ENCODE results near the gene IMMP2L. TPM values are rescaled to one million over a fixed set of nuclear protein-coding genes. Genes with fewer than 3 reads are reported as not detected.

Gene IMMP2L
- total RNA-seq, 1 experiment from 2014 or later = 8.6 TPM

DNA sequence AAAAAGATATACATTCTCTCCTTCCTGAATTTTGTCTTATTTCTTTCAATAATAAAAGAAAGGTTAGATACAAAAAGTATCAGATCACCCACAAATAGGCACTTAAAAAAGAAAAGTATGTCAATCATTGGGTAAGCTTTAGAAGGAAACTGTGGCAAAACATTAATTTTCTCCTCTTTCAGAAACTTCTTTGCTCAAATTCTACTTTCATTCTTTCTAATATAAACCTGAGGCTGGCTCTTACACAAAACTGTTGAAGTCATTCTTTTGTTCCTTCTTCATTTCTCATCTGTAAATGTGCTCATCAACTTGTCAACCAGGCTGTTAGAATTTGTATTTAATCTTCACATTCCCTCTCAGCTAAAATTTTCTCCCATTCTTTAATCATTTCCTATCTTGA, 346.7 kb downstream of the IMMP2L start:
- Histone ChIP-seq H3K9ac (ENCODE audit: low read length) (no peak overlapping the region), H3K79me2 (ENCODE audit: low read length) (no peaks in the 10 kb centered on the region), H3K36me3 (ENCODE audit: low read depth, low read length) (no peaks in the 10 kb centered on the region), H3F3A (ENCODE audit: low read length, unreplicated experiment) (no peaks in the 10 kb centered on the region), H3K4me1 (ENCODE audit: insufficient read depth, low read length) (peaks cover 10% of the 10 kb centered on the region; the same call in 1 of the 2 replicates), H2AFZ (ENCODE audit: low read length) (no peak overlapping the region), H4K20me1 (ENCODE audit: low read length) (no peaks in the 10 kb centered on the region), H3K9me2 (replicated peaks; ENCODE audit: low read length) (no peaks in the 10 kb centered on the region), H3K9me3 (ENCODE audit: low read length) (no peaks in the 10 kb centered on the region), H3K4me2 (ENCODE audit: low read length) (no peak overlapping the region), H3K27ac (ENCODE audit: low read length) (no peak overlapping the region), H3K27me3 (ENCODE audit: low read length) (no peaks in the 10 kb centered on the region), H3K4me3 (ENCODE audit: low read length) (no peak overlapping the region)
- CTCF ChIA-PET = no interaction called here
- BruUV-seq (replicated peaks) = no TSS peak
- POLR2A ChIA-PET (ENCODE audit: unreplicated experiment) = no interaction called here
- no peak for DNase-seq
- ATAC-seq = no peak
- intact Hi-C loops (cut with micrococcal nuclease) = no loop called here
- TF ChIP-seq, protein P1, sequence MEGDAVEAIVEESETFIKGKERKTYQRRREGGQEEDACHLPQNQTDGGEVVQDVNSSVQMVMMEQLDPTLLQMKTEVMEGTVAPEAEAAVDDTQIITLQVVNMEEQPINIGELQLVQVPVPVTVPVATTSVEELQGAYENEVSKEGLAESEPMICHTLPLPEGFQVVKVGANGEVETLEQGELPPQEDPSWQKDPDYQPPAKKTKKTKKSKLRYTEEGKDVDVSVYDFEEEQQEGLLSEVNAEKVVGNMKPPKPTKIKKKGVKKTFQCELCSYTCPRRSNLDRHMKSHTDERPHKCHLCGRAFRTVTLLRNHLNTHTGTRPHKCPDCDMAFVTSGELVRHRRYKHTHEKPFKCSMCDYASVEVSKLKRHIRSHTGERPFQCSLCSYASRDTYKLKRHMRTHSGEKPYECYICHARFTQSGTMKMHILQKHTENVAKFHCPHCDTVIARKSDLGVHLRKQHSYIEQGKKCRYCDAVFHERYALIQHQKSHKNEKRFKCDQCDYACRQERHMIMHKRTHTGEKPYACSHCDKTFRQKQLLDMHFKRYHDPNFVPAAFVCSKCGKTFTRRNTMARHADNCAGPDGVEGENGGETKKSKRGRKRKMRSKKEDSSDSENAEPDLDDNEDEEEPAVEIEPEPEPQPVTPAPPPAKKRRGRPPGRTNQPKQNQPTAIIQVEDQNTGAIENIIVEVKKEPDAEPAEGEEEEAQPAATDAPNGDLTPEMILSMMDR (conservative IDR thresholded peaks at IDR 0.05; ENCODE audit: low read depth, low read length) = no peak
- TF ChIP-seq EZH2phosphoT487 (IDR thresholded peaks at IDR 0.05; ENCODE audit: borderline replicate concordance, low read length) = no peak
- no peak for TF ChIP-seq EZH2 (IDR thresholded peaks at IDR 0.05; ENCODE audit: low read length, unreplicated experiment)

DNA sequence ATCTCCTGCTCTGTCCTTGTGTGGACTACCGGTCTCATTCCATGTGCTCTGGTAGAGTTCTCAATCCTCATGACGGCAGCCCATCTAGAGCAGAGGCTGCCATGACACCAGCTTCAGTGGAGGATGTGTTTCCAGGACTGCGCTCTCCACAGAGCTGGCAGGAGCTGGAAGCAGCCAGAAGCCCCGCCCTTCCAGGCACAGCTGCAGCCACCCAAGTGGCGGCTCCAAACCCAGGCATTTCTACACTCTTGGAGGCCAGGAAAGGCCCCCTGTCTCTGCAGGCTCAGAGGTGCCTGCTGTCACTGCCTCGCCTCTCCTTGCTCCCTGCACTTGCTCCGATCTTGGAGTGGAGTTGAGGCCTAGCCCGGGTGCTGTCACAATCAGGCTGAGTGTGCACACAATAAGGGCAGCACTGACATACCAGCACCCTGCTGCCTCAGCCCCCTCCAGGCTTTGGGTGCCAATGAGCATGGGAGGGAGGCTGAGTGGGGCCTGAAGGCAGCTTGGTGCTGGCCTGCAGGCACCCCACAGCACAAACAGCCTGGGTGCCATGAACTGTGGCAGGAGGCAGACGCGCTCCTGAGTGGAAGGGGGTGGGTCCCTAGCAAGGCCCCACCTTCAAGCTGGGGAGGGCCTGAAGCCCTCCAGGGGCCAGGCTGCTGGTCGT, 349.3 kb downstream of the IMMP2L start:
- Histone ChIP-seq H3K27ac (ENCODE audit: low read length) (no peak overlapping the region), H3K9ac (ENCODE audit: low read length) (no peak overlapping the region), H3K4me1 (ENCODE audit: insufficient read depth, low read length) (peaks cover 12% of the 10 kb centered on the region; the same call in 1 of the 2 replicates), H3K79me2 (ENCODE audit: low read length) (no peaks in the 10 kb centered on the region), H3K27me3 (ENCODE audit: low read length) (no peaks in the 10 kb centered on the region), H3K9me2 (replicated peaks; ENCODE audit: low read length) (no peaks in the 10 kb centered on the region), H3K36me3 (ENCODE audit: low read depth, low read length) (no peaks in the 10 kb centered on the region), H3F3A (ENCODE audit: low read length, unreplicated experiment) (no peaks in the 10 kb centered on the region), H2AFZ (ENCODE audit: low read length) (no peak overlapping the region), H3K4me3 (ENCODE audit: low read length) (no peak overlapping the region), H3K9me3 (ENCODE audit: low read length) (no peaks in the 10 kb centered on the region), H4K20me1 (ENCODE audit: low read length) (no peaks in the 10 kb centered on the region), H3K4me2 (ENCODE audit: low read length) (no peak overlapping the region)
- TF ChIP-seq EZH2 (IDR thresholded peaks at IDR 0.05; ENCODE audit: low read length, unreplicated experiment) (no peak), EZH2phosphoT487 (IDR thresholded peaks at IDR 0.05; ENCODE audit: borderline replicate concordance, low read length) (no peak)
- TF ChIP-seq, protein P1 (conservative IDR thresholded peaks at IDR 0.05; ENCODE audit: low read depth, low read length) = no peak
- CTCF ChIA-PET = no interaction called here
- ATAC-seq = no peak
- no peak for DNase-seq
- BruUV-seq (replicated peaks) = no TSS peak
- POLR2A ChIA-PET (ENCODE audit: unreplicated experiment) = no interaction called here
- intact Hi-C loops (cut with micrococcal nuclease) = no loop called here

DNA sequence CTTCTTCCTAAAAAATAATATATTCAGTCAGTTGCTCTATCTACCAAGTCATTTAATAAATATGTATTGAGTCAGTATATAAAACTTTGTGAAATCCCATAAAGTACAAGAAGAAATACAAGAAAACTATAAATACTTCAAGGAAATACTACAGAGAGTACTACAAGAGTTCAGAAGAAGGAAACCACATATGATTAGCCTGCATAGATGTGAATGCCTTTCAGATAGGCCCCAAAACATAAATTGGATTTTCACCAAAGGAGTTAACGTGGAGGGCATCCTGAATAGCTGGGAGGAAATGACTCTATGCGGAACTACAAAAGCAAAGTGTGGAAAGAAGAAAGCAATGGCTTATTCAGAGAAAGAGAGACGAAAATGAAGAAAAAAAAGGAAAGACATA, 351.3 kb downstream of the IMMP2L start:
- H2AFZ ChIP-seq (ENCODE audit: low read length) = no peak overlapping the region
- no TSS peak for BruUV-seq (replicated peaks)

More for the DNA sequence above, 351.3 kb downstream of the IMMP2L start:
- H3K27ac ChIP-seq (ENCODE audit: low read length) = peak overlapping the region; percentile 76
- H3F3A ChIP-seq (ENCODE audit: low read length, unreplicated experiment) = no peaks in the 10 kb centered on the region
- intact Hi-C loops (cut with micrococcal nuclease) = loop anchor here (2.0 kb wide), 1 partner anchor 112 kb away; no protein-coding TSS in a partner anchor
- H3K36me3 ChIP-seq (ENCODE audit: low read depth, low read length) = no peaks in the 10 kb centered on the region
- H3K79me2 ChIP-seq (ENCODE audit: low read length) = no peaks in the 10 kb centered on the region
- no peaks in the 10 kb centered on the region for H3K27me3 ChIP-seq (ENCODE audit: low read length)
- no peak overlapping the region for H3K9ac ChIP-seq (ENCODE audit: low read length)
- DNase-seq (peak; percentile 53), ATAC-seq (peak; percentile 96)
- H3K4me2 ChIP-seq (ENCODE audit: low read length) = peak overlapping the region; percentile 35; the same call in 1 of the 2 replicates
- CTCF ChIA-PET = no interaction called here
- H3K9me2 ChIP-seq (replicated peaks; ENCODE audit: low read length) = no peaks in the 10 kb centered on the region
- POLR2A ChIA-PET (ENCODE audit: unreplicated experiment) = no interaction called here
- H3K4me3 ChIP-seq (ENCODE audit: low read length) = no peak overlapping the region
- no peaks in the 10 kb centered on the region for H4K20me1 ChIP-seq (ENCODE audit: low read length)
- TF ChIP-seq EZH2phosphoT487 (IDR thresholded peaks at IDR 0.05; ENCODE audit: borderline replicate concordance, low read length) (no peak), EZH2 (IDR thresholded peaks at IDR 0.05; ENCODE audit: low read length, unreplicated experiment) (no peak)
- TF ChIP-seq, protein P1 (conservative IDR thresholded peaks at IDR 0.05; ENCODE audit: low read depth, low read length) = no peak
- peaks cover 12% of the 10 kb centered on the region; the same call in 1 of the 2 replicates for H3K4me1 ChIP-seq (ENCODE audit: insufficient read depth, low read length)
- H3K9me3 ChIP-seq (ENCODE audit: low read length) = no peaks in the 10 kb centered on the region
